CD4-positive, alpha-beta T cell treated with Interleukin-15 for 1 hour (primary cell): Measurements from ENCODE around the gene PGAM2.
A peak's percentile ranks its signal among the peaks of the same experiment; 100 is the strongest.

Experiments
- DNase-seq: peaks from one replicate; pipeline ENCODE4 v3.0.0-alpha.2; 2020

The PGAM2 gene

GRCh38 chr7:44064791-44065430 lies 456 bp downstream of the PGAM2 start:
- DNase-seq: peak; percentile 16

DNA sequence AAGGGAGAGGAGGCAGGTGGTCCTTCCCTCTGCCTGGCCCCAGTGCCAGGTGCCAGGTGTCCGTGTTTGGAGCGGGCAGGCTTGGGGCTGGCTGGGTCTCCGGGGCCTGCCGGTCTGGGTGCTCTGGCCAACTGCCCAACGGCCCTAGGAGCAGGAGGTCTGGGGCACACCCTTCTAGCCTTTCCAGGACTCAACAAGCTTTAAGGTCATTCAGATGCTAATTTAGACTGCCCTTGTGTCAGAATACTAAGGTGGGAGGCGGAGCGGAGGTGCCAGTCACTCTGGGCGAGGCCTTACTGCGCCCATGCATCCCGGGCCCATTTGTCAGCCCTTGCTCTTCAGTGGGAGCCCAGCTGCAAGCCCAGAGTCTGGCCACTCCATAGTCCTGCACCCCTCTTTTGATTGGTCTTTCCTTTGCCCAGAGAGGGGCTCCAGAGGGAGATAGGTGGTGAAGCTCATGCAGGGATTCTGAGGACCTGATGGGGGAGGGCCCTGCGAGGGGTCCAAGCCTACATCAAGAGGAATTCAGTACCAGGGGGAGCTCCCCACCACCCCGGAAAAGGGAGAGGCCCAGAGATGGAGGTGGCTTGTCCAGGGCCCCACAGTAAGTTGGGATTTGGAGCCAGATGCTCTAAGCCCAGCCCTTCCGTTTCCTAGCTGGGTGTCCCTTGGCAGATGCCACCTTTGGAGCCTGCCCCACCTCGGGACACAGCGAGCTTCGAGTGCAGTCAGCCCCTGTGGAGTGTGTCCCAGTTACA lies 1.3 kb downstream of the PGAM2 start:
- DNase-seq: peak; percentile 10

- DNase-seq: no peak
Measured at GRCh38 chr7:44063547-44063893, 1.8 kb downstream of the PGAM2 start.

- DNase-seq: peak; percentile 7
Measured at GRCh38 chr7:44062903-44063295, 2.5 kb downstream of the PGAM2 start.

DNA sequence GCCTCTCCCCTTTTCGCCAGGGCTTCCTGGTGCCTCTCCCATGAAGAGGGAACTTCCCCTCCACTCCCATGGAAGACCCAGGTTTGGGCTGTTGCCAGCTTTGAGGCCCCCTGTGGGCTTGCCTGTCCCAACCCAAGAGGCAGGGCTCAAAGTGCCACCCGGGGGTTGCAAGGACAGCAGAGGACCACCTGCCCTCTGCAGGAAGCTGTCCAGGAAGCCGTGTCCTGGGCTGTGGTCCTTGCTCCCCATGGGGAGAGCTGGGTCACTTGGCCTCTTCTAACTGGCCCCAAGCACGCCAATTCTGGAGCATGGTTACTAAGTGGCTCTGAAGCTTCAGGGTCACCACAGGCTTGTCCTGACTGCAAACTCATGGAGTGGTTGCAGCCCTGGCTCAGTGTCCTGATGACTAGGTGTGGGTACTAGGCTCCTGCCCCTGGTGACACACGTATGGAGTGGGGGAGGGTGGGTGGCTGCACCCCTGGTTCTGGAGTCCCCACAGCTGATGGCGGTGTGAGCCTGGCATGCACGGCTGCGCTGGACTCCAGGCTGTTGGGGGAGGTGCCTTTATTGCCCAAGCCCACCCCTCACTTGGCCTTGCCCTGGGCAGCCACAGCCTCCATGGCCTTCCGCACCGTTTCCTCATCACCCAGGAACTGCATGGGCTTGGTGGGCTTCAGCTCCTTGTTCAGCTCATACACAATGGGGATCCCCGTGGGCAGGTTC lies 3.0 kb downstream of the PGAM2 start:
- DNase-seq: peak; percentile 16

DNA sequence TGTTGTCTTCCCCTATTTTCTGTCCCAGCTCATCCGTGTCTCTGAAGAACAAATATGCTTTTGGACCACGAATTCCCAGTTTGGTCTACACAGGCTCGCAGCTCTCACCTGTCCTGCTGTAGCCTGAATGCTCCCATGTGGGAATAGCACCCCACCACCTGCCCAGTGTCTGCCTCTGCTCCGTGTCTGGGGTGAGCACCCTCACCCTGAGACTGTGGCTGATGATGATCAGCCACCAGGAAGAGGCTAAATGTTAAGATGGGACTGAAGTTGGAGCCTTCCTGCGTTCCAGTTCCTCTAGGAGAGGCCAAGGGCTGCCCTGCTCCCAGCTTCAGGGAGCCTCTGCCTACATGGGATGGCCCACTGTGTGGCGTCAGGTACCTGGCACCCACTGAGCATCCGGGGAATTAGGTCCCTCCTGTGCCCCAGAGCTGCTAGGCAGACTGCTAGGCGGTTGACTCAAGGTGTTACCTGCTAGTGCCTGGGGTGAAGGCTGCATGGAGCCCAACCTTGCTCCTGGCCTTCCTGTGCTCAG lies 3.7 kb downstream of the PGAM2 start:
- DNase-seq: no peak

GRCh38 chr7:44060948-44061644 lies 4.3 kb downstream of the PGAM2 start:
- peak; percentile 15 for DNase-seq

DNA sequence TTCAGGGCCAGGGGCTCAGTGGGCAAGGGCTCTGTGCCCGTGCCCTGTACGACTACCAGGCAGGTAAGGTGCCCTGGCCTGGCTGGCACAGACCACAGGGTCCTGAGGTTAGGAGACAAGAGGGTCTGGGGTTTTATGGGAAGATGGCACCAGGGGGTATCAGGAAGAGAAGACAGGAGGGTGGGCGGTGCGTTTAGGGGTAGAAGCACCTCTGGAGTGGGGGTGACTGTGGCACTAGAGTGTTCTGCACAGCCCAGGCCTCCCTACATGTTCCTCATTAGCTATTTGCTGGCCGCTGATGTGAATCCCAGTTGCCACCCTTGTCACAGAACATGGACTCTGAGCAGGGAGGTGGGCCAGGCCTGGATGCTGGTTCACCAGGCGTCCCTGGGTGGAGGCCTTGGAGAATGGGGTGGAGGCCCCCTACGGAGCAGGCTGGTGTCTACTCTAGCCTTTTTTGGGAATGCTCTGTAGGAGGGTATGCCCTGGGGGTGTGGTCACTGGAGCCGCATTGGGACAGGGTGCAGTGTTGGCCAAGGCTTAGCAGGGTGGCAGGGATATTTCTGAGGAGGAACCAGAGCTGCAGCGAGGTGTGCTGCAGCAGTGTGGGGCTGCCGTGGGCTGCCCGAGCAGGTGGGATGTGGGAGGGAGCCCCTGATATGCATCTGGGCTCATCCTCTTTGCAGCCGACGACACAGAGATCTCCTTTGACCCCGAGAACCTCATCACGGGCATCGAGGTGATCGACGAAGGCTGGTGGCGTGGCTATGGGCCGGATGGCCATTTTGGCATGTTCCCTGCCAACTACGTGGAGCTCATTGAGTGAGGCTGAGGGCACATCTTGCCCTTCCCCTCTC lies 5.0 kb downstream of the PGAM2 start:
- peak; percentile 4 for DNase-seq

GRCh38 chr7:44059219-44060090 lies 5.9 kb downstream of the PGAM2 start:
- peak; percentile 74 for DNase-seq

DNA sequence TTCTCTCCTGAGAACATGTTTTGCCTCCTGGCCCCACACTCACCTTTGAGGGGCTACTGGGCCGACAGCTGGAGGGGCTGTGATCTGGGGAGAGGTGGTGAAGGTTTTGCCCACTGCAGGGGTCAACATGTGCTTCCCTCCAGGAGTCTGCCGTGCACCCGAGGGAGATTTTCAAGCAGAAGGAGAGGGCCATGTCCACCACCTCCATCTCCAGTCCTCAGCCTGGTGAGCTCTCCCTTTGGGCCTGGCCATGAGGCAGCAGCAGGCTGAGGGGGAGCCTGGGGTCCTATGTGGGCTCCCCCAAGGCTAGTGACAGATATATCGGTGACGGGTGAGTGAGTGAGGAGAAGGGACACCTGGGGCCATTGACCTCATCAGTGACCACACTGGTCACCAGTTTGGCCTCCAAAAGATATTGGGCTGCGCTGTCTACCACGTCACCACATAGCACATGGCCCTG lies 6.6 kb downstream of the PGAM2 start:
- no peak for DNase-seq

- peak; percentile 36 for DNase-seq
Measured at GRCh38 chr7:44057849-44058758, 7.3 kb downstream of the PGAM2 start.

- peak; percentile 10 for DNase-seq
Measured at GRCh38 chr7:44057181-44057848, 8.1 kb downstream of the PGAM2 start.

DNA sequence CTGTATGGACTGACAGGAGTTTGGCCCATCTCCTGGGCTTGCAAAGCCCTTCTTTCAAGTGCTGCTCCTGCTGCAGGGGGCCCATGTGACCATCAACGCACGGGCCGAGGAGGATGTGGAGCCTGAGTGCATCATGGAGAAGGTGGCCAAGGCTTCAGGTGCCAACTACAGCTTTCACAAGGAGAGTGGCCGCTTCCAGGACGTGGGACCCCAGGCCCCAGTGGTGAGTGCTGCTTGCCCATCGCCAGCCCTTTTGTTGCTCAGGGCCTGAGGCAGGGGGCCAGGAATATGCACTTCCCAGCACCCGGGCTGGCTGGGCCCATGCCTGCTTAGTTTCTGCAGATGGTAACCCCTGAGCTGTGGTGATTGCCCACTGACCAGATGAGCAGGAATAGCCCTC lies 8.7 kb downstream of the PGAM2 start:
- DNase-seq: peak; percentile 12

- no peak for DNase-seq
Measured at GRCh38 chr7:44052771-44053365, 12.5 kb downstream of the PGAM2 start.

DNA sequence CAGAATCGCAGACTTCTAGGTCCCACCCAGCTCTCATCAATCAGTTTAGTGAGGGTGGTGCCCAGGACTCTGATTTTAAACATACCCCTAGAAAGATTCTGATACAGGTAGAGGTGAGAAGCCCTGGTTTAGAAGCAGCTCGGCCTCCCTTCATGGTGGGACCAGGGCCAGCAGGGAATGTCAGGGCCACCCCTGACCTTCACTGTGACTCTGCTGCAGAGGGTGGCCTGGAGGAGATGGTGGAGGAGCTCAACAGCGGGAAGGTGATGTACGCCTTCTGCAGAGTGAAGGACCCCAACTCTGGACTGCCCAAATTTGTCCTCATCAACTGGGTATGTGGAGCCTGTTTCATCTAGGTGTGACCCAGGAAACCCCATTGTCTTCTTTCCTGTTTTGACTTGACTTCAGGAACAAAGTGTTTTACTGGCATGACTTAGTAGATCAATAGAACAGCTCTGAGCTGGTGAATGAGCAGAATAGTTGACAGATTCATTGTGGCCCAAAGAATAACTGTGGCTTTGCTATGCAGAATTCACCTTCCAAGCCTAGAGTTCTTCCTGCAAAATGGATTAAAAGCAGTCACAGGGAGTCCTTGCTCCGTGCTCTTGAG lies 13.7 kb downstream of the PGAM2 start:
- no peak for DNase-seq

DNA sequence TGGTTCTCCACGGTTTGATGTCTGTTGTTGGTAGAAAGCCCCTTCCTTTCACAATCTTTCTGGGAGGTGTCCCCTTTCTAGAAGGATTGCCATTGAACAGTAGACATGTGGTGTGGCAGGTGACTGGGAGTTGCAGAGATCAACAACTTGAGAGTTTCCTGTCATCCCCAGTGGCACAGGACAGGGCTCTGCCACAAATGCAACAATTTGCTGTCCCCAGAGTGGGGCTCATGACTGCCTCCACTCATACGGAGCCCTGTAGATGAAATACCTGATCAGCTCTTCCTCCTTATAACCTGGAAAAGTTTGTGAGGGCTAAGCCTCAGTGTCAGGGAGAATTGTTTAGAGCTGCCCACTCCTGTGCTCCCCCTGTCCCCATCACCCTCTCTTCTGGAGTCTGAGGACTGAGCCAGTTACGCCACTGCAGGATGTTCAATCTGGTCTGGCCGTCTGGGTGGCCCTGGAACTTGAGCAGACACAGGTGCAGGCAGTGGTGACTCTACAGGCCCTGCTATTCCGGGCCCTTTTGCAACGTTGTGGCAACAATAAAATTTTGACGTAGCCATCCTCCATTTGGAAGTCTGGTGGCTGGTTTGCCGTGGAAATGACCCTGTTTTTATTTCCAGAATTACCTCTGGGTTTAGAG lies 14.3 kb downstream of the PGAM2 start:
- DNase-seq: no peak

DNA sequence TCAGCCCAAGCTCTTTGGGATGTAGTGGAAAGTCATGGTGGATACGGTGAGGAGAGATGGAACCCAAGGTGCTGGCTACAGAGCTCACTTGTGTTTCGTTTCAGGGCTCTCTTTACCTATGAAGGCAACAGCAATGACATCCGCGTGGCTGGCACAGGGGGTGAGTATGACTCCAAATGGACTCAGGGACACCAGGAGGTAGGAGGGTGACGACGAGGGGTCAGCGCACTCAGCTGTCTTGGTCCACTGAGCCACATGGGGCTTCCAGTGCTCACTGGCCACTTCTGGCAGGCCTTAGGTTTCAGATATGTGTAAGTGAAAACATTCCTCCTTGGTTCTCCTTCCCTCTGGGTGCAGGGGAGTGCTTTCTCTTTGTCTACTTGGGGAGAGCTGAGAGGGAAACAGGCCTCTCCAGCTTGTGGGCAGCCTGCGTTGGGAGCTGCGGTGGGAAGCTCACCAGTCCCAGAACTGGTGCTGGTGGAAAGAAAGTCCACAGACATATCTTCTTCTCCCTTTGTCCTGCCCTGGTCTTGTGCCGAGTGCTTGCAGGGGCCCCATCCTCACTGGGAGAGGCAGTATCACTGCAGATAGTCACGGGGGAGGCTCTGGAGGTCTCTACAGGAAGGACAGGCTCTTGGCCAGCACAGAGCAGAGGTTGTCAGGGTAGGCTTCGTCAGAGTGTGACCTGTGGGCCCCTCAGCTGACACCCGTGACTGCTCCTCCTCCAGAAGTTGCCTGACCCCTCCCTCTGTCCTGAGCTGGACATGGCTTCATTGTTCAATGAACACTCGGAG lies 15.0 kb downstream of the PGAM2 start:
- no peak for DNase-seq
